ENCODE data around the gene CEP63.

CEP63 gene

DNA sequence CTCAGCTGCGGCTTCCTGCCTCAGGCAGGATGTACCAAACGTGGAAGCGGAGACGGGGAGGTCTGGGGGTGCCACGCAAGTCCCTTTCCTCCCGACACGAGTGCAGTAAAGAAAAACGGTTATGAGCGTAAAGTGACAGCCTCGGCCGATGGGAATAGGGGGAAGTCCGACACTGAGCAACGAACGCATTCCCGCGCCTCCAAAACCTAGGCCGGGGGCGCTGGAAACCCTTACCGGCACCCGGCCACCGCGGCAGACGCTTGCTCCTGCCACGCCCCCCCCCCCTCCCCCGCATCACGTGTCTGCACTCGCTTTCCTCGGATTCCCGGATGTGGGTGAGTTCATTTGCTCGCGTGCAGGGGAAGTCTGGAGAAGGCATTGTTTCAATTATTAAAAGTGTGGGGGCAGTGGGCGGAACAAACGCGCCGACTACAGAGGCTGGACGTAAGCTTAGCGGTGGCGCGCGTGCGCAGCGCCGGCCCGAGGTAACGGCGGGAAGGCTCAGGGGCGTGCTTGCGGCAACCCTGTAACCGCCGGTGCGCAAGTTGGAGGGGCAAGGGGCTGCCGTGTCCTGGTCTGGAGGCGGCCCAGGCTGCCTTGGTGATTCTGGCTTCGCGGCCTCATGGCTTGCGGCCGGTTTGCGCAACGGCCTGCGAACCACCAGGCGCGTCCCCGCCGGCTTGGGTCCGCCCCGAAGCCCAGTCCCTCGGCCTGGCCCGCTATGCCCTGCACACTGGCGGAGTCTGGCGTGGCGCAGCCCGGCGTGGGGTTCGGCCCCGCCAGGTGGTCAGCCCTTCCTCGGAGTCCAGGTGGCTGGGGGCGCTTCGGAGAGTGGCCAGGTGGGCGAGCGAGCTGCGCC is at the start of gene CEP63, which contains the start of gene ANAPC13:
Gene CEP63, plus strand, starts transcription at position 340 of the 859 bp plus-strand sequence. CDS start 9,264 bp downstream, outside the sequence.
Gene ANAPC13, minus strand, starts transcription at position 268 of the 859 bp plus-strand sequence. CDS start 3,081 bp downstream, outside the sequence.
- peak; percentile 97 to 99 (median 99) for DNase-seq

DNA sequence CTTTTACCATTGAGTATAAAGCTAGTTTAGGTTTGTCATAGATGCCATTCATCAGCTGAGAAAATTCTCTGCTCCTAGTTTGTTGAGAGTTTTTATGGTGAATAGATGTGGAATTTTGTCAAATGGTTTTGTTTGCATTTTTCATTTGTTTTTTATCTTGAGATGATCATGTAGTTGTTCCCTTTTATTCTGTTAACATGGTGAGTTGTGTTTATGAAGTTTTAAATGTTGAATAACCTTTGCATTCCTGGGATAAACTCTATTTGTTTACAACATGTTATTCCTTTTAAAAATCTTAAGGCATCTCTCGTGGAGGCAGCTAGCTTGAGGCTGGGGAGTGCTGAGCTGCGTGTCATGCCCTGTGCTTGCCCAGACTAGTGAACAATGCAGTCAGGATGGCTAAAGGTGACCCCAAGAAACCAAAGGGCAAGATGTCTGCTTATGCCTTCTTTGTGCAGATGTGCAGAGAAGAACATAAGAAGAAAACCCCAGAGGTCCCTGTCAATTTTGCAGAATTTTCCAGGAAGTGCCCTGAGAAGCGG is 48.6 kb upstream of the CEP63 start:
- DNase-seq: no peak

DNA sequence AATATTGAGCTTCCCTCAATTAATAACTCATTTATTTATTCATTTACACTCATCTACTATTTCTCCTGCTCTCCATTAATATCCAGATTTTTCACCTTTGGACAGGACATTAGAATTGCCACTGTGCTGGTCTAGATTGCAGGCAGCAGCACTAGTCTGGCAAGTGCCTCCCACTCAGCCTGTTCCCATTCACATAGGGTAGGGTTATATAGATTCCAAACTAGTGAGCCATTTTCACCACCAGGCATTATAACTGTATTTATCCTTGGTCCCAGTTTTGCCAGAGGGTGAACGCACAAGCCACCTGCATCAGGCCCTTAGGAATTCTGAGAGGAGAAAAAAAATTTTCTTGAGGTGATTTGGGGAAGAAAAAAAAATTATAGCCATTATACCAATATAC is 44.5 kb upstream of the CEP63 start:
- no peak for DNase-seq

DNA sequence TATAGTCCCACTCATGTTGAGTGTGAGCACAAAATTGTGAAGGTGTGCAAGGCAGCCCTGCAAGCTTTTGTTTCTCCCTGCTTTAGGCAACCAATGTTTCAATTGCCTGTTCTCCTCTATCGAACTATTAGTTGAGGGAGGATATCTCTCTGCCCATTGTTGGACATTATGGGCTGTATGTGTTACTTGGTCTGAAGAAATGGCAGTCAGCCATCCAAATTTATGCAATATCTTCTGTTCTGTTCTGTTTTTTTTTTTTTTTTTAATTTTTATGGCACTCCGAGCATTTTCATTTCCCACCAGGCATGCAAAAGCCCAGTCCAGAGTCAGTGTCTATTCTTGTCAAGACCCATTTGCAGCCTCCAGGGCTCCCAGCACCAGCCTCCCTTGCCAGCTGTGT is 44.0 kb upstream of the CEP63 start:
- DNase-seq: no peak

DNA sequence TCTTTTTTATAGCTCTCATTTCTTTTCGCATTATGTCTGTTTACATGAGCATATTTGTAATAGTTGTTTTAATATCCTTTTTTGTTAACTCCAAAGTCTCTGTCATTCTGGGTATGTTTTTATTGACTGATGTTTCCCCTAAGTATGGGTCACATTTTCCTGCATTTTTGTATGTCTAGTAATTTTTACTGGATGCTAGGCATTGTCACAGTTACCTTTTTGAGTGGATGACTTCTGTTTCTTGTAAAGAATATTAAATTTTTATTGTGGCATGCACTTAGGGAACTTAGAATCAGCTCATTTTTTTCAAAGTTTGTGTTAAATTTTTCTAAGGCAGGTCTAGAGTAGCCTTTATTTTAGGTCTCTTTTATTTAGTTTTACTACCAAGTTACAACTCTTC is 40.8 kb upstream of the CEP63 start:
- DNase-seq: no peak

DNA sequence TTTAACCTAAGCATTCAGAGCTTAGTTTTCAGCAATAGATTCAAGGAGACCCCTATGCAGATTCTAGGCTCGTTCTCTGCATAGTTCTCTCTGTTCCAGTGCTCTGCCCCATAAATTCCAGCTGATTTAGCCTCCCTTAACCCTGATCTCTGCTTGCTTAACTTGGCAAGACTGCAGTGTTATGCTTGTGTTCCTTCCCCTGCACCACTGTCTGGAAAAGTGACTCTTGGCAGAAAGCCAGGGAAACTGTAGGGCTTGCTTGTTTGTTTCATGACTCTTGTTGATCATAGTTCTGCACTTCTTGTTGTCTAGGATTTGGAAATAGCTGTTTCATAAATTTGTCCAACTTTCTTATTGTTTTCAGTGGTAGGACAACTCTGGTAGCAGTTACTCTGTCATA is 40.2 kb upstream of the CEP63 start:
- peak in 1 of 3 experiments; percentile 20 for DNase-seq

DNA sequence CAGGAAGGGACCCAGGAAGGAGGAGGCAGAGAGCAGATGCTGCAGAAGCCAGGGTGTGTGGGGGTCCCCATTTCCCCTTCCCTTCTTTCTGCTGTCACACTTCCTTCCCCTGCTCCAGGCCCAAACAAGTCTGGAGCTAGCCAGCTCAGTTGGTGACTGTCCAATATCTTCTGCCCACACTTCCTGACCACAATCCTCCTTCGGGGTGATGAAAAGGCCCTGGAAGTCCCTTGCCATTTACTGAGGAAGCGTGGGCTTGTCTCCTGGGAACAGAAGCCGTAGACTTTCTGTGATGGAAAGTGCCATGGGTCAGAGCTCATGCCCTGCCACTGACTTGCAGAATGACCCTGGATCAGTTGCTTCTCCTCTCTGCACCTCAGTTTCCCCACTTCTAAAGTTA is 39.1 kb upstream of the CEP63 start:
- no peak for DNase-seq

DNA sequence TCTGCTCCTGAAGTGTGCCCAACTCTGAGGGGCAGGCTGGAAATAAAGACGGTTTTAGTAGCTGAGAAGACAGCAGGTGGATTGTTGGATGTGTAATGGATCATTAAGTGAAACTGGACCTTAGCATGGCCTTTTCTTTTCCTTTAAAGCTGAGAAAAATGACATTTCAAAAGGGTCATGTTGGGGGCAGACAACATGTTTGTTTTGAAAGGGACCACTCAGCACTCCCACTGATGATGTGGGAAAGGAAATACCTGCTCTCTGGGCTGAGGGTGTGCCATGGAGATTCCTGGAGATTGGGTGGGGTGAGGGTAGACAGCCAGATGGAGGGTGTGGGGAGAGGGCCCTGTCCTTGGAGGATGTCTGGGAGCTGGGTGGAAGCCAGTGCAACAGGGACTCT is 38.5 kb upstream of the CEP63 start:
- no peak for DNase-seq

DNA sequence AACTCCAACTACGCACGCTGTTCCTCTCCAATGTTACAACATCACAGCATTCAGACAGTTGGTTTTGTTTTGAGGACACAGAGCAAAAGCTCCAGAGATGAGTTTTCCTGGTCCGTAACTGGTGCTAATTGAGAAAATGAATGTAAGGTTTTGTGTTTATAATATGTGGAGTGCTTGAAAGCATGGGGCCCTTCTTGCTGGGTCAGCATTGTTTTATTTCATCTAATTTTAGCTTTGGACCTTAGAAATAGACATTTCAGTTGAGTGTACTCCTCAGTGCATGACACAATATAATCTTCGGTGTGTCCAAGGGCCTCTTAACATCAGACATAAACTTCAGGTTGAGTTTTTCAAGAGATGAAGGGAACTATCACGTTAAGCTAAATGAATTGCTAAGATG is 37.2 kb upstream of the CEP63 start:
- no peak for DNase-seq

DNA sequence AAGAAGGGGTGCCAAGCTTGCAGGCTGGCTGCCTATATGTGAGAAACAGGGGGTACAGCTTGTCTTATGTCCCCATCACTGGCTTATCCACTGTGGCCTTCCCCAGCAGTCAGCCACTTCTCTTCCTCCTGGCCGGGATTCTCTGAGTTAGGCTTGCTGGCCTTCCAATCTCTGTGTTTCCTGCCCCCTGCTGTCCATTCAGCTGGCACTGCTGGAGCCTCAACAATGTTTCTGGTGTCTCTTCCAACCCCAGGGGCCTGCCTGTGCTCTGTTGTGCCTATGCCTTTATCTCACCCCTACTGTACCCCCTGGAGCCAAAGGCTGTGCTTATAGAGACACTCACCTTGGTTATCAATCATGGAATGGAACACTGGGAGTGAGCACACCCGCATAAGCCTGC is 36.6 kb upstream of the CEP63 start:
- DNase-seq: peak in 2 of 3 experiments; percentile 2 to 8

DNA sequence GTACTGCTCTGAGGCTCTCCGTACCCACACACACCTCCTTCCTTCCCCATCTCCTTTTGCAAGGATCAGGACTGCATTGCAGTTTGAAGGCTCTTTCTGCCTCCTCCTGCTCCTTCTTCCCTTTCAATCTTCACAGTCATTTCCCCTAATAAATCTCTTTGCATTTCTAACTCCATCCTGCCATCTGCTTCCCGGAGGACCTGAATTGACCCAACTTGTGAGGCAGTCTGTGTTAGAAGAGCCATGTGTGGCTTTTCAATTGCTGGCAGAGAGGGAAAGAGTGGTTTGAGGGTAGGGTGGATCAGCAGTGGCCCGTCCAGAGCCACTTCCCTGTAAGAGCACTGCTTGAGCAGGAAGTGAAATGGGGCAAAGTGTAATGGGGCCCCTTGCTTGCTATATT is 35.9 kb upstream of the CEP63 start:
- no peak for DNase-seq

DNA sequence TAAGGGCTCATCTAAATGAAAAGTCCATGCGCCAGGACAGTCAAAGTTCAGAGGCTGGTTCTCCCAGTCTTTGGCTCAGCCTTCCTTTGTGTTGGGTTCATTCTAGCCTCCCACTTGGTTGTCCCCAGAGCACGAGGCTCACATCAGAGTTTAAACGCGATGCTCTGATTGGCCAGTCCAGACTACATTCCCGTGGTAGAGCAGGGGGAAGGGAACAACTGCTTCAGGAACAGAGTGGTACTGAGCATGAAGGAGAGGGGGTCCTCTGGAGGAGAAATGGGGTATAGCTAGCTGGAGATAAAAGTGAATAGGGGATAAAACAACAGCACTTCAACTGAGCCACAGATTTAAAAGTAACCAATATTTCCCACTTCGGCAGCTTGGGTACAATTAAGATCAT is 32.2 kb upstream of the CEP63 start:
- DNase-seq: no peak

DNA sequence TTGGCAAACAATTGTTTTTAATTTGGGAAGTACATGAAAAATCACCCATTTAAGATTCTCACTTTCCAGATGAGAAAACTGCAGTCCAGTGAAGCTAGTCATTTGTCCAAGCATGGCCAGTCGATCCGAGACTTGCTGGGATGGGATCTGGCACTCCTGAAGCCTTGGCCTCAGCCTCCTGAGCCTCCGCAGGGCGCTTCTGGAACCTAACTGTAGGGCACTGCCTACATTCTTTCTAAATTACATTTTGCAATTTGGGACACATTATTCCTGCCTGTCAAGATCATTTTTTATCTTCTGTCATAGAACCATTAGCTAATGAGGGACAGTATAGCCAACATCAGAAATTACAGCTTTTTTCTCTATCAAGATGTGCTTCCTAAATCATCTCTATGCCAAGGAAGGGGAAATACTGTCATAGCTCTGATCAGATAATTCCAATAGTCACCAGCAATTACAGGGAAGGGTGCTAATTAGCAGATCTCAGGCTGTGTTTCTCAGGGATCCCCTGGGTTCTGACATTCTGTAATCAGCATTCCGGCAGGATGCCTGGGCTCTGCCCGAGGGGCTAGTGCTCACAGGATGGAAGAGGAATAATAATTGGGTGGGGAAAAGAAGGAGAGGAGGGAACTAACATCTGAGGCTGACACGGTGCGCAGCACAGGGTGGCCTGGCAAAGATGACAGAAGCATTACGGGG is 28.3 kb upstream of the CEP63 start:
- no peak for DNase-seq

DNA sequence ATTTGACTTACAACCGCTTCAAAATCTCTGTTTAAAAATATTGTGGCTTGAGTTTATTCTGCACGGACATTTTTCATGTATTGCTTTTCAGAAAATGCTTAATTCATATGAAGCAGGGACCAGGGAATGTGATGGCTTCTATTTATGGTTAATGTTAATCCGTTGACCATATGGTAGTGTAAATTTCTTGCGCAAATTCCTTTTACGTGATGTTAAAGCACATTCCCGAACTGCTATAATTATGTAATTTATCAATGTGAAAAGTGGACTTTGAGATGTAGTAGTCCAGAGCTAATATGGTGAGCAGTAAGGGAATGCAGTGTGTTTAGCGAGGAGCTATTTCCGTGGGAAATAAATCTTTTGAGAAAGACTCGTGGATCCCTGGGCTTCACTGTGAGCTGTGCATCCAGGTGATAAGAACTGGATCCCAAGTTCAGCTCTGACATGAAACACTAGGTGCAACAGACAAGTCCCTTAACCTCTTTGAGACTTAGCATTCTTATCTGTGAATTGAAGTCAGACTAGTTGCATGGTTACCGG is 27.4 kb upstream of the CEP63 start:
- no peak for DNase-seq

DNA sequence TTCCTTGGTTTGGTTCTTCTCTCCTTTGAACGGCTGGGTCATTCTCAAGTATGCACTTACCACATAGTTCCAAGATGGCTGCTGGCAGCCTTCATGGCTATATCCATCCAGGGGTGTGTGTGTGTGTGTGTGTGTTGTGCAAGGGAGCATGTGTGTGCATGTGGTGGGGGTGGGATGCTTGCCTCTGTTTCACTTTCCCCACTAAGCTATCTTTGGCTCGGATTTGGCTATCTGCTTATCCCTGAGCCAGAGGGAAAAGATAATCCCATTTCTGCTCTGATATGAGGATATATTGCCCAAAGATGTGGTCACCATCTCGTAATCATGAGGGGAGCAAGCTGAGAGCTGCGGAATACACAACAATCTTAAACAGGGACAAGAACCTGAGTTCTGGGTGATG is 26.3 kb upstream of the CEP63 start:
- no peak for DNase-seq

DNA sequence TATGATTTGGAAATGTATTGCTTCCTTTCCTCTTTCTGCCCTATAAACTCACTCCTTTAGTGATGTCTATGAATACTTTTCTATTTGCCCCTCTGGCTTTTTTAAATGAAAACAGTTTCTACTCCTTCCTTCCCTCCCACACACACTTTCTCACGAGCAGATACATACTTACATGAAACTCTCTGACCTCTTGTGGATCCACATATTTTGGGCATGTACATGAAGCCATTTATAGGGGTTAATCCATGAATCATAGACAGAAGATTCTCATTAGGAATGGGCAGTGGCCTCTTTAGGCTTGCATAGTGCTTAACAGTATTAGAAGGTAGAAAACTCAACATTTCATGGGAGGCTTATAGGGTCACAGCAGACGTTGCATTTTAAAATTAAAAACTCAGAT is 24.9 kb upstream of the CEP63 start:
- DNase-seq: no peak

DNA sequence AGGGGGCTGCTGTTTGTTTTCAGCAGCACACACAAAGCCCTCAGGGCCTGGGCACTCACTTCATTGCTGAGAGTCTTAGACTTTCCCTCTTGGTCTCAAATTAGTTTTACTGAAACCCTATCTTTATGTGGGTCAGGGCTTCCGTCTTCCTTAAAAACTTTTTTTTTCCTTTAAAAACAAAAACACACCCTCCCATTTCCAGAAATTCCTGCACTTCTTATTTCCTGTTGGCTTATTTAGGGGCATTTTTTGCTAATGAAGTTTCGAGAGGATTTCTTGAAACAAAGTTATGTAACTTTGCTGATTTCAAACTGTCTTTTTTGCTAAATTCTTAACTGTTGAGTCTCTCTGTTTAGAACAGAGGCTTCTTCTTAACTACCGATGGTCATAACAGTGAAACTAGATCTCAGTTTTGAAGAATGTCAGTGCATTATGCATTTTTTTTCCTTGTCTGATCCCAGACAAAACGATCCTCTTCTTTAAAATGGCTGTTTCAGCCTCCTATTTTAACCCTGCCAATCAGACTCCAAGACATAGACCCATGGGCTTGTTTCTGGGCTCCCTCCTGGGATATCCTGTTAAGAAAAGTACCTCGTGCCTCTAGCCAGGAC is 23.4 kb upstream of the CEP63 start:
- no peak for DNase-seq

DNA sequence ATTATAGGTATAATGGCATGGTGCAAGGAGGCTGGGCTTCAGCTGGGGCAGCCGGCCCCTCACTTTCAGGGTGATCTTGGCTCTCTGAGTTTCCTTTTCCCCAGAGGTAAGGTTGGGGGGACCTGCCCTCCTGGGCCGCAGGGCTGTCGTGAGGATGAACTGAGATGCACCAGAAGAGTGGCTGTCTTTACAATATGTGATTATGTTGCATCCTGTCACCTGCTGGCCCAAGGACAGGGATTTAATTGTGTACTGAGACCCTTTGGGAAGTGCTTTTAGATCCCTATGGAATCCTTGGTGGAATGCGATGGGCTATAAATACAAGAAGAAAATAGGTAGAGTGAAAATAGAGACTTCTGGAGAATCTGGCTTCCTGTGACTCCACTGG is 22.2 kb upstream of the CEP63 start:
- no peak for DNase-seq

DNA sequence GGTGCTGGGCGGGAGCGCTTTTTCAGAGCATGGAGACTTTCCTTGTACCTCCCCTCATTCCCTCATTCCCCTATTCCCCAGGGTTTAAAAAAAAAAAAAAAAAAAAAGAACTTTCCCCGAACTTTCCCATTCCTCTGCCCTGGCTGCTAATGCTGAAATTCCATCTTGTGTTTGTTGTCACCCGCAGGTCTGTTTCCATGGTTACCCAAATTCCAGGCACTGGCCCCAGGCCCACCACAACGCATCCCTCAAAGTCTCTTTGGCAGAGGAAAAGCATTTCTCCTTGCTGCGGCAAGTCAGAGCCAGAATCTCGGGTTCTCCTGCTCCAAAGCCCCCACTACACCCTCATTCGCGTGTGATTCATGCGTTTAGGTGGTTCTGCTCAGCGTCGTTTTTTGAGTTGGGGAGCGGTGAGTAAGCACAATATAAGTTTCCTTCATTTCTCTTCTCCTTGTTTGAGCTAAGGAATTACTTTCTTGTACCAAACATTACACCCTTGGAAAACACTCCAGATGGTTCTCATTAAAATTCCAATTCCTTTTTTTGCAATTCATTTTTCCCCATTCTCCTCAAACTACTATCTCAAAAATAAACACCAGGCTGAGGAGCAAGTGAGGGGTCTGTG is 21.7 kb upstream of the CEP63 start:
- DNase-seq: no peak

DNA sequence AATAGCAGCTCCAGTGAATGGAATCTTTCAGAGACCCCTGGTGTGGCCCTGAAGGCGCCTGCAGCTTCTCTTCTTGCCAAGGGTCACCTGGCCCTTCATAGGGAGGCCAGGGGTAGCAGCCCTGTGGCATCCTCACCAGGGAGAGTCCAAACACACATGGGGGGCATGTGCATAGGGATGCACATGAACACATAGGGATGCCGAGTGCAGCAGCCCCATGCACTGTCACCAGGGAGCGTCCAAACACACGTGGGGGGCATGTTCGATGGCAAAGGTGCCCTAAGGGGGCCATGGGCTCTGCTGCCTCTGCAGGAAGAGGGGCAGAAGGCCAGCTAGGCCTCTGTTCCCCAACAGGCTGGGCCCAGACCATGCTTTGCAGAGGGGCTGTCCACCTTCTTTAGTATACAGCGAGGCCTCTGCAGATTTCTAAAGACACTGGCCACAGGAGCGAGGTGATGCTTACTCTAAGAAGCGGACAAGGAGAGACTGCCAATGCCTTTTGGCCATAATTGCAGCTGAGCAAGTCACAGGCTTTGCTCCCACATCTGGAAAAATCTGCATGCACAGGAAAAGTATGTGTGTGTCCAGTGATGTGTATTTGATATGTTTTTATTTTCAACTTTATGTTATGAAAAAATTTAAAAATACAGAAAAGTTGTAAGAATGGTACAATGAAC is 21.0 kb upstream of the CEP63 start:
- DNase-seq: no peak

DNA sequence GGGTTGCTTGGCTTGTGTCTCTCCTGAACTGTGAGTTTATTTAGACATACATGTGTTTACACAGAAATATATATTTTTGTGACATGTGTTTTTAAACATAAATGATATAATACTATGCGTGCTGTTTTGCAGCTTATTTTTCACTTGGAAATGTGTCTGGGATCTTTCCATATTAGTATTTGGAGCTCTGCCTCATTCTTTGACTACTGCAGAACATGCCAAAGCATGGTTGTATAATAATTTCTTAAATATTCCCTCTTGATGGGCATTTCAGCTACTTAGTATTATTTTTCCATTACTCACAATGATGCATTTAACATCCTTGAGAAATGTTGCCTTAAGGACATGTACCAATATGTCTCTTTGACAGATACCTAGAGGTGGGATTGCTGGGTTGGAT is 19.5 kb upstream of the CEP63 start:
- DNase-seq: no peak

DNA sequence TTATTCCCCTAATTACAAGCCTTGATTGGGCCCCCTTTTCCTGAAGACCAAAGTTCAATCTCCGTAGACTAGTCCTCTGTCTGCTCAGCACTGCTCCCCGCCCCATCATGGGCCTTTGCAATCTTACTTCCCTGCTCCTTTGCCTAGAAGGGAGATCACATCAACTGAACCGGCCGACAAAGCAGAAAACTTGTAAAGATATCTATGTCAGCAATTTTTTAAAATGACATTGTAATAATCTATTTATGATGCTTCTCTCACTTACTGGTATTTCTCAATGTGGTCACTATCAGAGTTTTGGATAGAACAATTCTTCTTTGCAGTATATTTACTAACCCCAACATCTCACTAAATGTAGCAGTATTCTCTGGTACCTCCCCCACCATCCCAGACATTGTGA is 17.3 kb upstream of the CEP63 start:
- DNase-seq: no peak

Measured in NCI-H1417 (cell line).